Epidermal melanocyte (primary cell): ENCODE results near the gene TRPM6.

Source experiments
- DNase-seq: peaks from one replicate; pipeline ENCODE4 v3.0.0; 2011; ENCODE audit warnings: low spot score; ENCODE audit not compliant: insufficient read length

Gene TRPM6

DNA sequence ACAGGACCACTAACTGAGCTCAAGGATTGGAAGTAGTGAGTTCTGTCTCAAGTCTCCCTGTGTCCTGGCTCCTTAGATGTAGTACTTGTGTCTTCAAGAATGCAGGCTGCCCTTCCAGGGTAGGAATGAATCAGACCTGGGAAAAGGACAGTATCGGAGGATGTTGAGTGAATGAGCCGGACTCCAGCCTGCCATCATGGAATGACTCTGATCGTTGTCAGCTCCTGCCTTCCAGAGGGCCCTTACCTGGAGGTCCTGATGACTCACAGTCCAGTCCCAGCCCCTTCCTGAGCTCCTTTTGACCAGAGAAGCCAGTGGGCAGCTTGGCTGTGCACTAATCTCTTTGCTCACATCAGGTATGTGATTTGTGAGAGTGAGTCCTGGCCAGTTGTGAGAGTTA is 161.1 kb downstream of the TRPM6 start:
- no peak for DNase-seq

DNA sequence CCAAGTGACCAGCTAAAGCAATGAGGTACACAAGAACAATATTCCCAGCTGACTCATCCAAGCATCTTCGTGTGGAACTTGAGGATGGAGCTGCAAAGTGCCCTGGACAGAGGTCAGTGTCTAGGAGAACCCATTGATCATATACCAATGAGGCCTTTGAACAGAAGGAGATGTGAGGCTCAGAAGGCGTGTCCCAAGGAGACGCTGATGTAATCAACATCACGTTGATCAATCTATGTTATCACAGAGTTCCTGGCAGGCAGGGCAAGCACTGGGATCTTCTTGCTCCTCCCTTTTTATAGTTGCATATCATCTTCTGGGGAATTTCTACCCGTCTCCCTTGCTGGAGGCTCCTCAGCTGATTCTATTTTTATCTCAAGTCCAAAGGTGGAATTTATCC is 163.4 kb downstream of the TRPM6 start:
- no peak for DNase-seq

DNA sequence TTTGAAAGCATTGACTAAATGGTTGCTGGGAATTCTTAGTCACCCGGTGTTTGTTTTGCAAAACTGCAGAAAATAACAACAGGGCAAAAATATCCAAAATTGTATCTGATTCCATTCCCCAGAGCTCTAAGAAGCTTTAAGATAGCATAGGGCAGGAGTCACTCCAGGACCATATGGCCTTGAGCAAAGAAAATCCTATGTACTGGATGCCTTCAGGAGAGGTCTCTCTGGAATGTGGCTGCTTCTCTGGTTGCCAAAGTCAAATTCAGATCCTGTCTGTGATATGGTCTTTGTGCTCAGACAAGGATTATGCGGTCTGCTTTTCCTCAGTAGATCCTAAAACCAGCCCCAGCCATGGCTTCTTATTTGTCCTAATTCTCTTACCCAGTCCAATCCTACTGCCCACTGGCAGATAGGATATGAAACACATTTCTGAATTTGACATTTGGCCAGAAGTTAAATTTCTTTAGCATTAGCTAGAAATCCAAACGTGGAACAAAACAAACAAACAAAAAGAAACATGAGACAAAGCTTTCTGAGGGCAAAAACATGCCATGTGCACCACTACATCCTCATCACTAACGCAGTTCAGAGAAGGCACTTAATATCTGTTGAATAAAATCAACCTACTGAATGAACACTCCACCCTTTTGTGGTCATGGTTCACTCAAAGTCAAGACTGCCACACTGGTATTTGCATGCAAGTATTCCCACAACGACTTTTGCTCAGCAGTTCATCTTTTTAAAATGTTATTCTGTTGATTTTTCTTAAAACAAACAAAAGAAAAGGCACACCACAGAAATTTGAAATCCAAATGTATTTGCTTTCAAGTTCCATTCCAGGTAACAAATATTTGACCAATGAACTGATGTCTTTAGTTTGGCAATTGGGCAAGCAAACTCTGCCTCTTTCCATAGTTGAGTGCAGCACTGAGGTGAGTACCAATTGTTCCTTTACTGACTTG is 165.7 kb downstream of the TRPM6 start:
- DNase-seq, result no peak

DNA sequence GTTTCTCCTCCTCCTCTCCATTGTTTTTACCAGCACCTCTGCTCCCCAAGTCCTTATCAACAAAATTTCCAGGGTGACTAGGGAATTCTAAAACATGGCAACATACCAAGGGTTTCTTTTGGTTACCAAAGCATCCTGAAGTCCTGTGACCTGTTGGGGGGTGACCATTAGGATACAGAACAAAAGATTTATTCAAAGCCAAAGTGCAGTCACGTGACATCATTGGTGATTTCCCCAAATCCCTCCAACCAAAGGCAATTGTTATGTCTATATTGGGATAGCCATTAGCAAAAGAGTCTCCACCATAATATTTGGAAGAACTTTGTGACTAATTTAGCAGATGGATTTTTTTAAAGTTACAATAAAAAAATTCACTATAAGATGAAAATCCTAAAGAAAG is 168.4 kb downstream of the TRPM6 start:
- no peak for DNase-seq

GRCh38 chr9:74718709-74719108 is 169.0 kb downstream of the TRPM6 start:
- no peak for DNase-seq

- no peak for DNase-seq
These were observed 176.4 kb downstream of the TRPM6 start for GRCh38 chr9:74711341-74711740.

- no peak for DNase-seq
These were observed 190.2 kb downstream of the TRPM6 start for GRCh38 chr9:74697535-74697934.

DNA sequence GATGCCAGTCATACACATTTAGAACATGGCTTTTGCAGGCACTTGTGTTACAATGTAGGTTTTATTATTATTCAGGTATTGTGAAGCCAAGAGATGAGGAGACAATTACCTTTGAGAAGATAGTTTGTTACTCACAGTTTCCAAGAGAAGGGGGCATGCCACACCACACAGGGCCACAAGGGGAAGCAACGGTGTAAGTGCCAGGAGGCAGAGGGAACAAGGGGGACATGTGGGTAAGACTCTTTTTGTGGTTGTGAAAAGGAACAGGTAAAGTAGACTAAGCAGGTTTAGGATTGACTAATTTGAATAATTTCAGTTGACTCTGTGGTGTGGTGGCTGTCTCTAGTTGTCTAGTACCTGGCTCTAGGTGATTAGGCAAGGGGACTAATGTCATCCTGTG is 191.2 kb downstream of the TRPM6 start:
- no peak for DNase-seq

GRCh38 chr9:74691058-74691457 is 196.7 kb downstream of the TRPM6 start:
- no peak for DNase-seq

DNA sequence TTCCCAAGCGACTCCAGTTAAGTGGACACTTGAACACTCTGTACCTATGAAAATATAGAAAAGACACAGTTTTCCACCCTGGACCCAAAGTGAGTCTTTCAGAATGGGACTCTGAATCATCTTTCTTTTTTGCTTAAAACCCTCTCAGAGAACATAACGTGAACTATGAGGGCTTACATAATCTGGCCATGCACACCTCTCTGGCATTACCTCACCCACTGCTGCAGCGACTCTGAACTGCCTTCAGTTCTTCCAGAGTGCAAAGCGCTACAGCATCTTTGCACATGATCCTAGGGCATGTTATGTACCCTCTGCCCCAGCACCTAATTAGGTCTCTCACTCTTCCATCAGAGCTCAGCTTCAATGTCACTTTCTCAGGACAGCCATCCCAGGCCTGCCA is 204.4 kb downstream of the TRPM6 start:
- DNase-seq, result no peak

GRCh38 chr9:74681906-74682305 is 205.8 kb downstream of the TRPM6 start:
- no peak for DNase-seq

DNA sequence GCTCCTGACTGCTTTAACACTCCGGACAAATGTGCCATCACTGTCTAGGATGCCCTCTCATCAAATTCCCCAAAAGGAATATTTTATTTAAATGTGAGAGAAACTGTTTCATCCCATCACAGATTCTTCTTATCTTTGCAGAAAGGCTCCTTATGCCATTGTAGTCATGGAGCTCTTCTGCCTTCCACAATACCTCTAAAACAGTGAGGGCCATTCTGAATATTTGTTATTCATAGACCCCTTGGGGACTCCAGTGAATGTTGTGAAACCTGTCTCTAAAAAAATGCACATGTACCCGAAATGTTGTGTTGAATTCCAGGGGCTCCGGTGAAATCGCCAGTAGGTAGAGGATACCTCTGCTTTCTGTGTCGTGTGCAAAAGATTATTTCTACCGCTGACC is 213.6 kb downstream of the TRPM6 start:
- no peak for DNase-seq
